Esophagus squamous epithelium (tissue), 5 donors: ENCODE results near the gene CTNNA3. TPM values are rescaled to one million over a fixed set of nuclear protein-coding genes. Genes with fewer than 3 reads are reported as not detected.

Source experiments
- DNase-seq: peaks from one replicate; lab custom pipeline; 2025; lab: John Stamatoyannopoulos, UW
- H3K27ac ChIP-seq, 4 donors: fragments of 200-600 bp; sonication (generic); one replicate each; pipeline ENCODE4 v1.5.1; 2016 to 2019; ENCODE audit warnings: mild to moderate bottlenecking in 1 of 4
- H3K27me3 ChIP-seq, 4 donors: fragments of 200-600 bp; sonication (generic); 1 replicate in 3 of 4; 2 replicates in 1 of 4; pipeline versions ENCODE4 v1.5.1 to v1.6.0; 2017 to 2021; ENCODE audit warnings: antibody characterized with exemption in 1 of 4
- H3K36me3 ChIP-seq, 3 donors: fragments of 200-600 bp; sonication (generic); one replicate each; pipeline ENCODE4 v1.5.1; 2016 to 2019
- H3K4me1 ChIP-seq, 3 donors: fragments of 200-600 bp; sonication (generic); one replicate each; pipeline ENCODE4 v1.5.1; 2017 to 2019
- H3K4me3 ChIP-seq, 4 donors: fragments of 200-600 bp; sonication (generic); 1 replicate in 3 of 4; 2 replicates in 1 of 4; pipeline ENCODE4 v1.5.1; 2016 to 2019; ENCODE audit warnings: mild to moderate bottlenecking in 2 of 4, moderate library complexity in 1 of 4
- H3K9me3 ChIP-seq, 3 donors: fragments of 200-600 bp; sonication (generic); one replicate each; pipeline ENCODE4 v1.5.1; 2016 to 2019
- POLR2A ChIP-seq, 4 donors: fragments of 450-650 bp; IDR thresholded peaks; one replicate each; pipeline ENCODE4 v1.6.1; 2017; ENCODE audit warnings: antibody characterized with exemption in 4 of 4, mild to moderate bottlenecking in 4 of 4, moderate library complexity in 3 of 4
- WGBS, 2 donors: methylation state at CpG; one replicate each; pipeline ENCODE4 v1.1.5; 2018; 5-methylcytosine and 5-hydroxymethylcytosine counted together
- intact Hi-C: fragments of 100-400 bp; cut with DNase I; formaldehyde crosslinking; loops from one replicate; pipeline ENCODE4 v1.15.0; 2022
- total RNA-seq, 4 donors: library from RNA; depleted of rRNA; stranded (reverse); fragments of >200 nt; gene quantifications; one replicate each; pipeline ENCODE4 v1.1.0, GENCODE V29; 2016
- TF ChIP-seq, protein P1 (sequence below), 6 experiments: fragments of 450-650 bp in 4 of 6; fragments of 200-600 bp in 2 of 6; sonication (generic) in 2 of 6; IDR thresholded peaks; one replicate each; pipeline ENCODE4 v1.5.1; 2016 to 2019; ENCODE audit warnings: antibody characterized with exemption in 6 of 6, mild to moderate bottlenecking in 4 of 6, moderate library complexity in 4 of 6
- donor health status: DM: yes; HTN: yes; CAD: no.

The CTNNA3 gene
- total RNA-seq, 4 donors from 2014 or later: 0.29 to 1.9 (median 0.61) TPM; not detected in 1

DNA sequence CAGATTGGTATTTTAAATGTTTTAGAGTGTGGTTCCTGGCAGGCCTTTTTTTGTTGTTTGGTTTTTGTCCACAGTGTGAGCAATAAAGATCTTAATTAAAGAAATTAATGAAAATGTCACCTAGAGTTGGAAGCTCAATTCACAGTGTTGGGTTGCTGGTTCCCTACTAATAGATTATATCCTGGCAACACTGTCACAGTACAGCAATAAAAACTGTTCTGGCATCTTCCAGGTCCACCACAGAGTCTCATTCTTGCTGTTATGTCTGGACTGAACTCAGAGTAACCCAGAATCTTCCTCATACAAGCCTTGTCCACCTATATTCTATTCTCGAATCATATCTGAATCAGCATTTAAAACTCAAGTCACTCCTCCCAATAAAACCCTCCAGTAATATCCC, 982.6 kb downstream of the CTNNA3 start:
- DNase-seq: no peak
- Histone ChIP-seq H3K27me3 (no peaks in the 10 kb centered on the region), H3K4me1 (no peaks in the 10 kb centered on the region), H3K4me3 (no peak overlapping the region), H3K9me3 (no peaks in the 10 kb centered on the region), H3K27ac (no peak overlapping the region), H3K36me3 (no peaks in the 10 kb centered on the region)
- WGBS, 2 donors: 78 to 80% methylated on average over 1 of the region's 1 CpG
- TF ChIP-seq, protein P1, sequence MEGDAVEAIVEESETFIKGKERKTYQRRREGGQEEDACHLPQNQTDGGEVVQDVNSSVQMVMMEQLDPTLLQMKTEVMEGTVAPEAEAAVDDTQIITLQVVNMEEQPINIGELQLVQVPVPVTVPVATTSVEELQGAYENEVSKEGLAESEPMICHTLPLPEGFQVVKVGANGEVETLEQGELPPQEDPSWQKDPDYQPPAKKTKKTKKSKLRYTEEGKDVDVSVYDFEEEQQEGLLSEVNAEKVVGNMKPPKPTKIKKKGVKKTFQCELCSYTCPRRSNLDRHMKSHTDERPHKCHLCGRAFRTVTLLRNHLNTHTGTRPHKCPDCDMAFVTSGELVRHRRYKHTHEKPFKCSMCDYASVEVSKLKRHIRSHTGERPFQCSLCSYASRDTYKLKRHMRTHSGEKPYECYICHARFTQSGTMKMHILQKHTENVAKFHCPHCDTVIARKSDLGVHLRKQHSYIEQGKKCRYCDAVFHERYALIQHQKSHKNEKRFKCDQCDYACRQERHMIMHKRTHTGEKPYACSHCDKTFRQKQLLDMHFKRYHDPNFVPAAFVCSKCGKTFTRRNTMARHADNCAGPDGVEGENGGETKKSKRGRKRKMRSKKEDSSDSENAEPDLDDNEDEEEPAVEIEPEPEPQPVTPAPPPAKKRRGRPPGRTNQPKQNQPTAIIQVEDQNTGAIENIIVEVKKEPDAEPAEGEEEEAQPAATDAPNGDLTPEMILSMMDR (IDR thresholded peaks at IDR 0.05): no peak
- TF ChIP-seq POLR2A (IDR thresholded peaks at IDR 0.05): no peak
- intact Hi-C loops: no loop called here

DNA sequence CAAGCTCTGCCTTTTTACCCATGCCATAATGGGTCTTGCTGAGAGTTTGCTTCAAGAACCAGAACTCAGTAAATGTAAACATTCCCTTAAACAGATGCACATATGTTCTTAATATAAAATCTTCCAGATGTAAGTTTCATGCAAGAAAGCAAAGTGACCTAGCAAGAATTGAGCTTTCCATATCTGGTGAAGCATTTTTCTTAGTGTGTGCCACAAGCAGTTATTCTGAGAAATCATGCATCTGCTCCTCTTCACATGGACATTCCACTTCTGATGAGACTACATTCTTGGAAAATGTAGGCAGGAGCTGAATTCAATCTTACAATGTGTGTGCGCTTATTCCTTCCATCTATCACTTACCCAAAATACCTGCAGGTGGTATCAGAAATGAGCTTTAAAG, 997.9 kb downstream of the CTNNA3 start:
- Histone ChIP-seq H3K4me1 (no peaks in the 10 kb centered on the region), H3K4me3 (no peak overlapping the region), H3K36me3 (no peaks in the 10 kb centered on the region), H3K27ac (no peak overlapping the region), H3K27me3 (no peaks in the 10 kb centered on the region), H3K9me3 (no peaks in the 10 kb centered on the region)
- DNase-seq: no peak
- TF ChIP-seq, protein P1 (IDR thresholded peaks at IDR 0.05): no peak
- TF ChIP-seq POLR2A (IDR thresholded peaks at IDR 0.05): no peak
- intact Hi-C loops: no loop called here
- WGBS, 2 donors: 91% methylated on average over 1 of the region's 1 CpG

DNA sequence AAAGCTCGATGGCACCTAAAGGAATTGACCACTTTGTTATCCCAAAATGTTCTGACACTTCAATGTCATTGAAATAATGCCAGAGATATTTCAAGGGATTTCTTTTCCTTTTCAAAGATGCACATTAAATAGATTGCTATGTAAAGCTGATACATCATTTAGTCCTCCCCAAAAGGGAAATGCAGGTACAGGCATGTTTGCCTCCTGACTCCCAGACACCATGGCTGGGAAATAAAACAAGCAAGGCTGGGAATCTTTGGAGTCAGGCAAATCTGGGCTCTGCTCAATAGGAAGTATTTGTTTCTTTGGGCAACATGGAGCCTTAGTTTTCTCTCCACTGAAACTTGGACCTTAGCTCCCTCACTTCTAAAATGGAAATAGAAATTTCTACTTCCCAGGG, 1000.9 kb downstream of the CTNNA3 start:
- Histone ChIP-seq H3K4me3 (no peak overlapping the region), H3K36me3 (no peaks in the 10 kb centered on the region), H3K4me1 (no peaks in the 10 kb centered on the region), H3K27me3 (no peaks in the 10 kb centered on the region), H3K27ac (no peak overlapping the region), H3K9me3 (peaks cover 0 to 9% (median 0%) of the 10 kb centered on the region in 3 donors)
- TF ChIP-seq, protein P1 (IDR thresholded peaks at IDR 0.05): no peak
- TF ChIP-seq POLR2A (IDR thresholded peaks at IDR 0.05): no peak
- WGBS, 2 donors: 59 to 61% methylated on average over 1 of the region's 1 CpG
- intact Hi-C loops: no loop called here
- no peak for DNase-seq

DNA sequence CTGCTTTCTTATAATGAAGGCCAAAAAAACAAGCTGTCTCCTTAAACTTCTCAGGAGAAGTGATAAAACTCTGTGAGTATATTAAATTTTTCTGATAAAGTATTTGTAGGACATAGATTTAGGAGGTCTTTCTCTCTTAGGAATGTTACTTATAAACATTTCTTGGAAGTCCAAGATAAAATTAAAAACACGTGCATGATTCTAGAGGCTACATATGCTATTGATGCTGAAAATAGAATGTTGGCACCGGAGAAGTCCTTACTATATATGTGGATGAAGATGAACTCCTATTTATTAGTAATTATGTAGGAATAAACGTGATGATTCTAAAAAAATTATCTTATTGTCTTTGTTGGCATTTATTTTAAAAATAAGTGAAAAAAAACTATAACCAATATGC, 1011.4 kb downstream of the CTNNA3 start:
- Histone ChIP-seq H3K4me3 (no peak overlapping the region), H3K9me3 (no peaks in the 10 kb centered on the region), H3K4me1 (no peaks in the 10 kb centered on the region), H3K27ac (no peak overlapping the region), H3K27me3 (no peaks in the 10 kb centered on the region), H3K36me3 (no peaks in the 10 kb centered on the region)
- TF ChIP-seq, protein P1 (IDR thresholded peaks at IDR 0.05): no peak
- TF ChIP-seq POLR2A (IDR thresholded peaks at IDR 0.05): no peak
- DNase-seq: no peak
- intact Hi-C loops: no loop called here
- WGBS, 2 donors: 46 to 60% methylated on average over 3 of the region's 3 CpGs

DNA sequence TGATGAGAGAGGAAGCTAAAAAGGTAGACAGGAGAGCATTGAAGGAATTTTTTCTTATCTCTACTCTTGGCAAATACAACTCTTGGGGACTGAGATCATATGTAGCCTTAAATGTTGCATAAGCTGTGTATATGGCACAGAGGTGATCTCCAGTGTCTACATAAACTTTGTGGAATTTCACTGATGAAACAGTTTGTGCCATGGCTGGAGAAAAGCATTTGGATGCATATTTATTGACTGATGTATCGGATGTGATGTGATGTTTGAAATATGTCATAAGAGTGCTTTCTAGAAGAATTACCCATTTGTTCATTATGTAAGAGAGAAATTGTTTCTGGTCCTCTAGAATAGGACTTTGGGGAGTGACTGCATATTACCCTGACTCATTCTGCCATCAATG, 1015.1 kb downstream of the CTNNA3 start:
- 76 to 95% methylated on average over 1 of the region's 1 CpG for WGBS, 2 donors
- no peaks in the 10 kb centered on the region for H3K4me1 ChIP-seq
- intact Hi-C loops: no loop called here
- no peak for DNase-seq
- H3K4me3 ChIP-seq: no peak overlapping the region
- H3K27ac ChIP-seq: no peak overlapping the region
- no peaks in the 10 kb centered on the region for H3K36me3 ChIP-seq
- H3K27me3 ChIP-seq: no peaks in the 10 kb centered on the region
- no peak for TF ChIP-seq POLR2A (IDR thresholded peaks at IDR 0.05)
- TF ChIP-seq, protein P1 (IDR thresholded peaks at IDR 0.05): no peak
- H3K9me3 ChIP-seq: no peaks in the 10 kb centered on the region
